H1 (cell line): ENCODE data around the gene TMUB2. TPM values are rescaled to one million over a fixed set of nuclear protein-coding genes. Genes with fewer than 3 reads are reported as not detected.
"Not testable (repeated sequence)": the region's sequence is repeated elsewhere in the genome, so short reads cannot be mapped to it uniquely, and the experiment has no call there.

ENCODE experiments used
- CTCF ChIA-PET: fragments of 300-600 bp; sonication (Branson Sonifier 250); formaldehyde crosslinking; loops from one replicate; lab custom pipeline; 2021; ENCODE audit not compliant: partially characterized antibody; lab: Charles Lee
- POLR2A ChIA-PET: fragments of 300-600 bp; sonication (Branson Sonifier 250); formaldehyde crosslinking; loops from one replicate; lab custom pipeline; 2021; ENCODE audit warnings: inconsistent platforms; ENCODE audit not compliant: partially characterized antibody; lab: Charles Lee
- DNase-seq, 2 experiments: peaks; one replicate each; pipeline versions ENCODE4 v3.0.0 to v3.0.0-alpha.2; 2010 to 2022; ENCODE audit warnings: low spot score in 2 of 2, low read depth in 1 of 2, mixed read lengths in 1 of 2
- FAIRE-seq: peaks from 2 replicates; lab custom pipeline; 2011; peaks lifted over from hg19 to GRCh38; lab: Jason Lieb, UNC
- H2AFZ ChIP-seq: 2 replicates; pipeline ENCODE4 v1.8.1; 2012; ENCODE audit warnings: low read length, inconsistent platforms
- H2AK5ac ChIP-seq: 2 replicates; pipeline ENCODE4 v1.6.1; 2013; ENCODE audit warnings: low read depth, low read length
- H2BK120ac ChIP-seq: replicated peaks from 2 replicates; pipeline ENCODE3; 2013; ENCODE audit warnings: low read depth, low read length, inconsistent platforms
- H2BK12ac ChIP-seq: 2 replicates; pipeline ENCODE4 v1.6.1; 2013; ENCODE audit warnings: low read depth, low read length
- H2BK15ac ChIP-seq: 2 replicates; pipeline ENCODE4 v1.6.1; 2013; ENCODE audit warnings: low read length
- H2BK20ac ChIP-seq: 2 replicates; pipeline ENCODE4 v1.6.1; 2013; ENCODE audit warnings: low read length
- H2BK5ac ChIP-seq: 2 replicates; pipeline ENCODE4 v1.6.1; 2013; ENCODE audit warnings: low read depth, low read length
- H3K14ac ChIP-seq: 2 replicates; pipeline ENCODE4 v1.6.1; 2013; ENCODE audit warnings: inconsistent platforms; ENCODE audit not compliant: insufficient read length
- H3K18ac ChIP-seq: 2 replicates; pipeline ENCODE4 v1.6.1; 2013; ENCODE audit warnings: low read length; ENCODE audit errors: extremely low read depth
- H3K23ac ChIP-seq: 2 replicates; pipeline ENCODE4 v1.6.1; 2013; ENCODE audit warnings: inconsistent platforms; ENCODE audit not compliant: insufficient read length
- H3K23me2 ChIP-seq: 2 replicates; pipeline ENCODE4 v1.6.1; 2013; ENCODE audit warnings: low read depth, low read length
- H3K27ac ChIP-seq: 2 replicates; pipeline ENCODE4 v1.6.1; 2011; ENCODE audit warnings: low read depth, low read length, inconsistent platforms
- H3K27me3 ChIP-seq, 4 experiments: replicated peaks in 1 of 4; 1 replicate in 1 of 4; 2 replicates in 3 of 4; pipeline versions ENCODE4 v1.6.1 to v1.8.1; 2011 to 2013; ENCODE audit warnings: low read length in 3 of 4, mild to moderate bottlenecking in 3 of 4, inconsistent platforms in 2 of 4, mixed read lengths in 2 of 4, moderate library complexity in 1 of 4; ENCODE audit not compliant: control insufficient read depth in 3 of 4, insufficient read depth in 3 of 4; ENCODE audit errors: extremely low read depth in 1 of 4
- H3K36me3 ChIP-seq, 4 experiments: 2 replicates each; pipeline versions ENCODE4 v1.6.1 to v1.8.1; 2011 to 2013; ENCODE audit warnings: mild to moderate bottlenecking in 4 of 4, low read length in 3 of 4, moderate library complexity in 2 of 4, control low read depth in 1 of 4, inconsistent platforms in 1 of 4; ENCODE audit not compliant: insufficient read depth in 4 of 4, control insufficient read depth in 2 of 4
- H3K4ac ChIP-seq: replicated peaks from 2 replicates; pipeline ENCODE3; 2013; ENCODE audit warnings: low read length, low read depth, mixed read lengths, inconsistent platforms; ENCODE audit not compliant: insufficient read length
- H3K4me1 ChIP-seq, 4 experiments: replicated peaks in 1 of 4; 1 replicate in 1 of 4; 2 replicates in 3 of 4; pipeline versions ENCODE4 v1.6.1 to v1.8.1; 2011 to 2013; ENCODE audit warnings: low read length in 3 of 4, inconsistent platforms in 2 of 4, mixed read lengths in 1 of 4; ENCODE audit not compliant: insufficient read depth in 4 of 4, control insufficient read depth in 3 of 4
- H3K4me2 ChIP-seq, 2 experiments: 2 replicates each; pipeline versions ENCODE4 v1.6.1 to v1.8.1; 2011 to 2013; ENCODE audit warnings: low read depth in 2 of 2, low read length in 2 of 2, control low read depth in 1 of 2, inconsistent platforms in 1 of 2, mild to moderate bottlenecking in 1 of 2; ENCODE audit not compliant: insufficient read depth in 1 of 2
- H3K4me3 ChIP-seq, 4 experiments: fragments of 200-600, 300-600 bp in 1 of 4; sonication (generic), shearing (Covaris generic), sonication (Bioruptor Twin) in 1 of 4; 2 replicates each; pipeline versions ENCODE4 v1.5.1 to v1.8.1; 2011 to 2016; ENCODE audit warnings: low read length in 4 of 4, low read depth in 3 of 4, control low read depth in 2 of 4, inconsistent platforms in 2 of 4, mild to moderate bottlenecking in 2 of 4, mixed read lengths in 1 of 4, moderate library complexity in 1 of 4; ENCODE audit not compliant: insufficient read depth in 2 of 4; ENCODE audit errors: extremely low read depth in 1 of 4
- H3K56ac ChIP-seq: replicated peaks from 2 replicates; pipeline ENCODE3; 2013; ENCODE audit warnings: low read depth, mild to moderate bottlenecking, mixed read lengths, low read length, inconsistent platforms; ENCODE audit not compliant: insufficient read length
- H3K79me1 ChIP-seq: 2 replicates; pipeline ENCODE4 v1.6.1; 2013; ENCODE audit warnings: low read depth, low read length, control low read depth
- H3K79me2 ChIP-seq, 2 experiments: 2 replicates each; pipeline versions ENCODE4 v1.6.1 to v1.8.1; 2012 to 2013; ENCODE audit warnings: low read length in 2 of 2, mild to moderate bottlenecking in 2 of 2, inconsistent platforms in 1 of 2; ENCODE audit not compliant: insufficient read depth in 2 of 2, control insufficient read depth in 1 of 2
- H3K9ac ChIP-seq, 4 experiments: replicated peaks in 1 of 4; 1 replicate in 1 of 4; 2 replicates in 3 of 4; pipeline versions ENCODE4 v1.6.1 to v1.8.1; 2011 to 2013; ENCODE audit warnings: low read depth in 3 of 4, low read length in 3 of 4, control low read depth in 2 of 4, mild to moderate bottlenecking in 2 of 4, moderate library complexity in 2 of 4, inconsistent platforms in 1 of 4; ENCODE audit errors: extremely low read depth in 1 of 4
- H3K9me3 ChIP-seq, 2 experiments: 2 replicates each; pipeline versions ENCODE4 v1.6.1 to v1.8.1; 2012 to 2013; ENCODE audit warnings: mild to moderate bottlenecking in 2 of 2, moderate library complexity in 2 of 2, control low read depth in 1 of 2, inconsistent platforms in 1 of 2, low read depth in 1 of 2, low read length in 1 of 2, mixed read lengths in 1 of 2; ENCODE audit not compliant: insufficient read depth in 2 of 2
- H4K20me1 ChIP-seq, 2 experiments: replicated peaks in 1 of 2; 2 replicates each; pipeline versions ENCODE3 to v1.8.1; 2011 to 2013; ENCODE audit warnings: inconsistent platforms in 2 of 2, low read length in 2 of 2, mild to moderate bottlenecking in 1 of 2; ENCODE audit not compliant: insufficient read depth in 2 of 2, control insufficient read depth in 1 of 2
- H4K5ac ChIP-seq: 2 replicates; pipeline ENCODE4 v1.6.1; 2013; ENCODE audit warnings: low read length, low read depth, mixed read lengths, inconsistent platforms; ENCODE audit not compliant: insufficient read length
- H4K8ac ChIP-seq: 2 replicates; pipeline ENCODE4 v1.8.0; 2013; ENCODE audit warnings: mild to moderate bottlenecking, moderate library complexity, low read length, inconsistent platforms; ENCODE audit not compliant: insufficient read depth; ENCODE audit errors: extremely low read depth
- H4K91ac ChIP-seq: replicated peaks from 2 replicates; pipeline ENCODE3; 2013; ENCODE audit warnings: low read length, mixed read lengths, inconsistent platforms; ENCODE audit not compliant: insufficient read length
- WGBS, 2 experiments: shearing (Covaris generic) in 1 of 2; methylation state at CpG; one replicate each; pipeline versions ENCODE4 v1.1.6 to v1.1.7; 2013 to 2015; ENCODE audit warnings: low lambda C conversion rate in 2 of 2, mixed read lengths in 2 of 2, inconsistent platforms in 1 of 2, low coverage in 1 of 2, missing lambda C conversion rate in 1 of 2; ENCODE audit not compliant: insufficient replicate concordance in 2 of 2, insufficient coverage in 1 of 2, insufficient read length in 1 of 2; ENCODE audit errors: extremely low coverage in 1 of 2, missing lambda C conversion rate in 1 of 2; 5-methylcytosine and 5-hydroxymethylcytosine counted together
- polyA plus RNA-seq, 7 experiments: library from polyadenylated mRNA; depleted of rRNA in 3 of 7; stranded (reverse) in 5 of 7; unstranded in 2 of 7; fragments of >200 nt in 5 of 7; fragments of 200-250 nt in 2 of 7; gene quantifications; 1 replicate in 5 of 7; 2 replicates in 1 of 7; 4 replicates in 1 of 7; pipeline versions ENCODE4 v1.2.1 to v1.2.3, GENCODE V29; 2011 to 2013; ENCODE audit warnings: missing spikeins in 2 of 7, mixed read lengths in 2 of 7
- total RNA-seq: library from RNA; stranded (reverse); fragmentation: NEBNext Ultra II Directional; extraction: Animal tissue kit (Norgen Biotek cat#: 25700); gene quantifications from 2 replicates; pipeline ENCODE4 v1.2.1, GENCODE V29; 2021

The TMUB2 gene
- total and polyA plus RNA-seq, 2 of the 8 experiments (the other 6 are each of a cell fraction or from before 2014, with no cell fraction given), result 18.5 to 30.5 TPM

GRCh38 chr17:44237886-44238285 is 51.1 kb downstream of the TMUB2 start:
- H3K79me1 ChIP-seq, H2AFZ ChIP-seq, H2BK15ac ChIP-seq, POLR2A ChIA-PET, DNase-seq, H3K4ac ChIP-seq, H2AK5ac ChIP-seq, FAIRE-seq, H3K27me3 ChIP-seq, H4K20me1 ChIP-seq, H3K23me2 ChIP-seq, H3K4me3 ChIP-seq, CTCF ChIA-PET, H4K5ac ChIP-seq, H4K8ac ChIP-seq, H3K14ac ChIP-seq, H3K23ac ChIP-seq, H2BK12ac ChIP-seq, H3K36me3 ChIP-seq, H4K91ac ChIP-seq, H3K9me3 ChIP-seq, H3K4me2 ChIP-seq, H3K9ac ChIP-seq, H3K56ac ChIP-seq, H2BK5ac ChIP-seq, H3K4me1 ChIP-seq, H3K27ac ChIP-seq, H3K79me2 ChIP-seq, H3K18ac ChIP-seq, H2BK20ac ChIP-seq, H2BK120ac ChIP-seq: not testable (repeated sequence)
- WGBS, 2 experiments, result 100% methylated on average over 9 of the region's 28 CpGs; no CpG with 5 or more reads in 1 of the 2 experiments
